DLD1 (cell line): ENCODE measurements around the gene RIT1.
"Not testable (repeated sequence)": the region's sequence is repeated elsewhere in the genome, so short reads cannot be mapped to it uniquely, and the experiment has no call there.

Experiments used
- in situ Hi-C: cut with HindIII; loops from 2 replicates; pipeline ENCODE4 v1.10.0; 2017; ENCODE audit warnings: low sequenced_read_pairs

RIT1 gene

GRCh38 chr1:155895617-155896016 is 15.5 kb downstream of the RIT1 start:
- in situ Hi-C loops, result not testable (repeated sequence)

GRCh38 chr1:155893389-155894142 is 17.6 kb downstream of the RIT1 start:
- in situ Hi-C loops, result no loop called here

- in situ Hi-C loops, result no loop called here
These were observed 18.4 kb downstream of the RIT1 start for GRCh38 chr1:155892796-155893195.

GRCh38 chr1:155890251-155890650 is 20.9 kb downstream of the RIT1 start:
- in situ Hi-C loops, result no loop called here

GRCh38 chr1:155889566-155889965 is 21.6 kb downstream of the RIT1 start:
- in situ Hi-C loops, result no loop called here

- in situ Hi-C loops, result no loop called here
These were observed 22.7 kb downstream of the RIT1 start for GRCh38 chr1:155888481-155888880.

GRCh38 chr1:155884982-155885381 is 26.2 kb downstream of the RIT1 start:
- in situ Hi-C loops, result no loop called here

GRCh38 chr1:155884031-155884960 is 26.9 kb downstream of the RIT1 start:
- in situ Hi-C loops, result no loop called here

- in situ Hi-C loops, result no loop called here
These were observed 28.4 kb downstream of the RIT1 start for GRCh38 chr1:155882766-155883165.

- in situ Hi-C loops, result no loop called here
These were observed 28.9 kb downstream of the RIT1 start for GRCh38 chr1:155882235-155882634.

GRCh38 chr1:155880950-155881349 is 30.2 kb downstream of the RIT1 start:
- in situ Hi-C loops, result no loop called here

GRCh38 chr1:155880251-155880650 is 30.9 kb downstream of the RIT1 start:
- in situ Hi-C loops, result no loop called here

GRCh38 chr1:155877945-155878344 is 33.2 kb downstream of the RIT1 start:
- in situ Hi-C loops, result no loop called here

- in situ Hi-C loops, result no loop called here
These were observed 37.3 kb downstream of the RIT1 start for GRCh38 chr1:155873860-155874259.

- in situ Hi-C loops, result no loop called here
These were observed 38.6 kb downstream of the RIT1 start for GRCh38 chr1:155872527-155872926.

- in situ Hi-C loops, result no loop called here
These were observed 39.8 kb downstream of the RIT1 start for GRCh38 chr1:155871390-155871789.

GRCh38 chr1:155867766-155868165 is 43.4 kb downstream of the RIT1 start:
- in situ Hi-C loops, result no loop called here

- in situ Hi-C loops, result no loop called here
These were observed 46.8 kb downstream of the RIT1 start for GRCh38 chr1:155864393-155864792.

- in situ Hi-C loops, result no loop called here
These were observed 49.3 kb downstream of the RIT1 start for GRCh38 chr1:155861896-155862295.

GRCh38 chr1:155860970-155861510 is 50.1 kb downstream of the RIT1 start:
- in situ Hi-C loops, result no loop called here
